Measurements from ENCODE around the gene CX3CR1.

CX3CR1 gene

GRCh38 chr3:39221141-39221530, 58.7 kb downstream of the CX3CR1 start:
- no peak for DNase-seq (ENCODE audit: low read depth)

- DNase-seq (ENCODE audit: low read depth): no peak
Measured at GRCh38 chr3:39220407-39221140, 59.3 kb downstream of the CX3CR1 start.

GRCh38 chr3:39219702-39220101, 60.1 kb downstream of the CX3CR1 start:
- DNase-seq (ENCODE audit: low read depth): no peak

GRCh38 chr3:39216176-39216790, 63.6 kb downstream of the CX3CR1 start:
- DNase-seq (ENCODE audit: low read depth): no peak

GRCh38 chr3:39213613-39214012, 66.2 kb downstream of the CX3CR1 start:
- DNase-seq (ENCODE audit: low read depth): no peak

All from stimulated activated CD8-positive, alpha-beta memory T cell treated with anti-CD3 and anti-CD28 coated beads, Interleukin-12 subunit alpha, Interleukin-12 subunit beta, amount 100 ng/mL, for 4 hours (primary cell).